Endodermal cell (in vitro differentiated cells): ENCODE measurements around the gene STUB1. TPM values are rescaled to one million over a fixed set of nuclear protein-coding genes. Genes with fewer than 3 reads are reported as not detected.

ENCODE experiments used
- DNase-seq: peaks from one replicate; pipeline ENCODE4 v3.0.0-alpha.2; 2017
- H3K27ac ChIP-seq: 2 replicates; pipeline ENCODE4 v1.5.1; 2013; ENCODE audit warnings: mild to moderate bottlenecking, low read depth, low read length, moderate library complexity
- H3K27me3 ChIP-seq: 2 replicates; pipeline ENCODE4 v1.6.1; 2013; ENCODE audit warnings: mild to moderate bottlenecking, low read length, moderate library complexity; ENCODE audit not compliant: insufficient read depth, control insufficient read depth, poor library complexity, severe bottlenecking
- H3K36me3 ChIP-seq: 2 replicates; pipeline ENCODE4 v1.7.0; 2013; ENCODE audit warnings: mild to moderate bottlenecking, low read length, moderate library complexity; ENCODE audit not compliant: control insufficient read depth, insufficient read depth
- H3K4me1 ChIP-seq: one replicate; pipeline ENCODE4 v1.7.0; 2013; ENCODE audit warnings: low read length; ENCODE audit not compliant: control insufficient read depth, insufficient read depth
- H3K4me3 ChIP-seq: 2 replicates; pipeline ENCODE4 v1.5.1; 2013; ENCODE audit warnings: mild to moderate bottlenecking, low read length, moderate library complexity
- H3K9ac ChIP-seq: 2 replicates; pipeline ENCODE4 v1.6.1; 2013; ENCODE audit warnings: mild to moderate bottlenecking, low read length, moderate library complexity; ENCODE audit not compliant: poor library complexity, severe bottlenecking; ENCODE audit errors: extremely low read depth
- H3K9me3 ChIP-seq: 2 replicates; pipeline ENCODE4 v1.6.1; 2013; ENCODE audit warnings: mild to moderate bottlenecking, low read length, moderate library complexity; ENCODE audit not compliant: control insufficient read depth
- H3K27ac Mint-ChIP-seq: 2 replicates; pipeline ENCODE4 v1.8.0; 2020; ENCODE audit warnings: mixed read lengths
- H3K27me3 Mint-ChIP-seq: 2 replicates; pipeline ENCODE4 v1.8.0; 2021; ENCODE audit warnings: mild to moderate bottlenecking, mixed read lengths; ENCODE audit not compliant: insufficient read depth
- H3K36me3 Mint-ChIP-seq: 2 replicates; pipeline ENCODE4 v1.8.0; 2020; ENCODE audit warnings: low read depth, mixed read lengths
- H3K4me1 Mint-ChIP-seq: 2 replicates; pipeline ENCODE4 v1.8.0; 2020; ENCODE audit warnings: mixed read lengths
- H3K4me3 Mint-ChIP-seq: 2 replicates; pipeline ENCODE4 v1.8.0; 2020; ENCODE audit warnings: mild to moderate bottlenecking, moderate library complexity, mixed read lengths
- H3K9me3 Mint-ChIP-seq: 2 replicates; pipeline ENCODE4 v1.8.0; 2020; ENCODE audit warnings: mild to moderate bottlenecking, mixed read lengths
- WGBS, 2 experiments: methylation state at CpG; one replicate each; pipeline versions ENCODE4 v1.1.5 to v1.1.7; 2013; ENCODE audit warnings: missing lambda C conversion rate in 2 of 2, mixed read lengths in 1 of 2; ENCODE audit not compliant: insufficient coverage in 1 of 2, insufficient read length in 1 of 2; 5-methylcytosine and 5-hydroxymethylcytosine counted together
- long read RNA-seq, 4 experiments: library from polyadenylated mRNA in 2 of 4; library from RNA in 1 of 4; library from capped mRNA in 1 of 4; stranded (forward) in 3 of 4; unstranded in 1 of 4; transcript quantifications; one replicate each; pipeline ENCODE4 v2.0.0, GENCODE V29; 2020 to 2021; ENCODE audit warnings: inconsistent platforms in 1 of 4
- polyA plus RNA-seq, 2 experiments: library from polyadenylated mRNA; stranded (reverse); fragments of 50-300 nt; gene quantifications; one replicate each; pipeline ENCODE4 v1.2.3, GENCODE V29; 2013
- total RNA-seq, 2 donors: library from RNA; stranded (reverse); fragmentation: NEBNext Ultra II Directional in 1 of 2; extraction: Animal tissue kit (Norgen Biotek cat#: 25700) in 1 of 2; gene quantifications; 2 replicates in 1 of 2; 3 replicates in 1 of 2; pipeline ENCODE4 v1.2.1, GENCODE V29; 2021
- TF ChIP-seq, protein P1 (sequence below): fragments of 200-600 bp; sonication (generic); conservative IDR thresholded peaks from 2 replicates; pipeline ENCODE4 v1.5.0; 2021; ENCODE audit warnings: antibody characterized with exemption, mild to moderate bottlenecking

Gene STUB1
- total RNA-seq: 100 to 1,000 TPM; 105 to 124 TPM
- polyA plus RNA-seq (2013, experiment 1 of 2): 68.0 TPM
- polyA plus RNA-seq (2013, experiment 2 of 2): 67.5 TPM
- long read RNA-seq, experiment 1, transcript STUB1-201 (7 exons, 1,472 nt): major isoform, 57 of 81 reads
- long read RNA-seq, experiment 1, partial matches to known transcripts: 15 of 81 reads
- long read RNA-seq, experiment 1, other reads (novel, unspliced or antisense): 7 of 81 reads
- long read RNA-seq, experiment 2, transcript STUB1-201 (7 exons, 1,472 nt): major isoform, 230 of 273 reads
- long read RNA-seq, experiment 2, partial matches to known transcripts: 9 of 273 reads
- long read RNA-seq, experiment 2, other reads (novel, unspliced or antisense): 27 of 273 reads
- long read RNA-seq, experiment 3, transcript STUB1-201 (7 exons, 1,472 nt): major isoform, 13 of 18 reads
- long read RNA-seq, experiment 3, partial matches to known transcripts: 2 of 18 reads
- long read RNA-seq, experiment 3, other reads (novel, unspliced or antisense): 3 of 18 reads
- long read RNA-seq, experiment 4, partial matches to known transcripts: 3 of 4 reads
- long read RNA-seq, experiment 4, other reads (novel, unspliced or antisense): 0 of 4 reads

DNA sequence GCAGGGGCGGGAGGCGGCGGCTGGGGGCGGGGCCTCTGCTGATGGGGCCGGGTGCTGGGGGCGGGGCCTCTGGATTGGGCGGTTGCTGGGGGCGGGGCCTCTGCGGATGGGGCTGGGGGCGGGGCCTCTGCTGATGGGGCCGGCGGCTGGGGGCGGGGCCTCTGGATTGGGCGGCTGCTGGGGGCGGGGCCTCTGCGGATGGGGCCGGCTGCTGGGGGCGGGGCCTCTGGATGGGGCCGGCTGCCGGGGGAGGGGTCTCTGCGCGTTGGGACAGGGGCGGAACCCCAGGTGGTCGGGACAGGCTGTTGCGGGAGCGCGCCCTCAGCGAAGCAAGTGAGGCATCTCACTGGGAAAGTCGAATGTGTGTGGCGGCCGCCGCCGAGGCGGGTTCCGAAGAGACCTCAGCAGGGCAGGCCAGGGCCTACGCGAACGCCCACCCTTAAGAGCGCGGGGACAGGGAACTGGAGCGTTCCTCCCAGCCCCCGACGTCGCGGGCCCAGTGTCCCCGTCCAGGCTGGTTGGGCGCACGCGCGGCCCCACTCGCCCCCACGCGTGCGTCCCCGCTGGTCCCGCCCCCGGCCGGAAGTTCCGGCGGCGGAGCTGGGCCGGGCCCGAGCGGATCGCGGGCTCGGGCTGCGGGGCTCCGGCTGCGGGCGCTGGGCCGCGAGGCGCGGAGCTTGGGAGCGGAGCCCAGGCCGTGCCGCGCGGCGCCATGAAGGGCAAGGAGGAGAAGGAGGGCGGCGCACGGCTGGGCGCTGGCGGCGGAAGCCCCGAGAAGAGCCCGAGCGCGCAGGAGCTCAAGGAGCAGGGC, at the start of gene STUB1:
STUB1 (plus strand) TSS at position 597 of the 811 bp plus-strand sequence; CDS start at position 713, 116 bp downstream.
- Mint-ChIP-seq H3K9me3 (no peaks in the 10 kb centered on the region), H3K36me3 (peaks cover 19% of the 10 kb centered on the region), H3K4me3 (peak within 1 kb of the TSS; percentile 73), H3K4me1 (peaks cover 19% of the 10 kb centered on the region), H3K27ac (peak within 1 kb of the TSS; percentile 91), H3K27me3 (no peaks in the 10 kb centered on the region)
- WGBS, 2 experiments: 0 to 1% methylated on average over 24 to 87 of the region's 91 CpGs
- Histone ChIP-seq H3K27me3 (no peaks in the 10 kb centered on the region), H3K4me3 (peak within 1 kb of the TSS; percentile 91), H3K9me3 (no peaks in the 10 kb centered on the region), H3K4me1 (peaks cover 18% of the 10 kb centered on the region), H3K9ac (peak within 1 kb of the TSS; percentile 76), H3K36me3 (peaks cover 24% of the 10 kb centered on the region), H3K27ac (peak within 1 kb of the TSS; percentile 70)
- DNase-seq: peak; percentile 99
- TF ChIP-seq, protein P1, sequence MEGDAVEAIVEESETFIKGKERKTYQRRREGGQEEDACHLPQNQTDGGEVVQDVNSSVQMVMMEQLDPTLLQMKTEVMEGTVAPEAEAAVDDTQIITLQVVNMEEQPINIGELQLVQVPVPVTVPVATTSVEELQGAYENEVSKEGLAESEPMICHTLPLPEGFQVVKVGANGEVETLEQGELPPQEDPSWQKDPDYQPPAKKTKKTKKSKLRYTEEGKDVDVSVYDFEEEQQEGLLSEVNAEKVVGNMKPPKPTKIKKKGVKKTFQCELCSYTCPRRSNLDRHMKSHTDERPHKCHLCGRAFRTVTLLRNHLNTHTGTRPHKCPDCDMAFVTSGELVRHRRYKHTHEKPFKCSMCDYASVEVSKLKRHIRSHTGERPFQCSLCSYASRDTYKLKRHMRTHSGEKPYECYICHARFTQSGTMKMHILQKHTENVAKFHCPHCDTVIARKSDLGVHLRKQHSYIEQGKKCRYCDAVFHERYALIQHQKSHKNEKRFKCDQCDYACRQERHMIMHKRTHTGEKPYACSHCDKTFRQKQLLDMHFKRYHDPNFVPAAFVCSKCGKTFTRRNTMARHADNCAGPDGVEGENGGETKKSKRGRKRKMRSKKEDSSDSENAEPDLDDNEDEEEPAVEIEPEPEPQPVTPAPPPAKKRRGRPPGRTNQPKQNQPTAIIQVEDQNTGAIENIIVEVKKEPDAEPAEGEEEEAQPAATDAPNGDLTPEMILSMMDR: no peak

DNA sequence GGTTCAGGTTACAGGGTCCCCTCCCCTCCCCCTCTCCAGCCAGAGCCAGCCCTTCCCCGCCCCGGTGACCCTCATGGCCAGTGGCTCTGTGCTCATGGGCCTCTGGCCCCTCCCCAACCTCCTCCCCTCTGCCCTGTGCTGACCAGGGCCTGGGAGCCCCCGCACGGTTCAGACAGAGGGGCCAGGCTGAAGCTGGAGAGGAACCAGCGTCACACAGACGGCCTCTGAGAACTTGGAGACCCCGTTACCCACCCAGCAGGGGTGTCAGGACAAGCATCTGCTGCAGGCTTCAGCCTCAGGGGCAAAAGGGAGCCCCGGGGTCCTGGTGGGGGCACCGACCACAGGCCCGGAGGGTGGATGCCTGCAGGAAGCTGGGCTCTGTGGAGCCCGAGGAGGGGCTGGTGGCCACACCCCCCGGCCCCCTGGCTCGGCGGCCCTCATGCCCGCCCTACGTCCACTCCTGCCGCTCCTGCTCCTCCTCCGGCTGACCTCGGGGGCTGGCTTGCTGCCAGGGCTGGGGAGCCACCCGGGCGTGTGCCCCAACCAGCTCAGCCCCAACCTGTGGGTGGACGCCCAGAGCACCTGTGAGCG, 49.3 kb upstream of the STUB1 start, which contains the start of gene WFIKKN1:
WFIKKN1 (plus strand) TSS at position 171 of the 591 bp plus-strand sequence; CDS start at position 440, 269 bp downstream.
- Histone ChIP-seq H3K27ac (peak within 1 kb of the TSS; percentile 95), H3K36me3 (no peaks in the 10 kb centered on the region), H3K4me1 (peaks cover 9% of the 10 kb centered on the region), H3K27me3 (no peaks in the 10 kb centered on the region), H3K9ac (no peak within 1 kb of the TSS), H3K4me3 (peak within 1 kb of the TSS; percentile 27), H3K9me3 (no peaks in the 10 kb centered on the region)
- Mint-ChIP-seq H3K36me3 (peaks cover 10% of the 10 kb centered on the region), H3K9me3 (no peaks in the 10 kb centered on the region), H3K27ac (no peak within 1 kb of the TSS), H3K27me3 (no peaks in the 10 kb centered on the region), H3K4me3 (peak within 1 kb of the TSS; percentile 39), H3K4me1 (no peaks in the 10 kb centered on the region)
- TF ChIP-seq, protein P1: no peak
- WGBS, 2 experiments: 26 to 33% methylated on average over 8 to 23 of the region's 23 CpGs
- DNase-seq: peak; percentile 87

DNA sequence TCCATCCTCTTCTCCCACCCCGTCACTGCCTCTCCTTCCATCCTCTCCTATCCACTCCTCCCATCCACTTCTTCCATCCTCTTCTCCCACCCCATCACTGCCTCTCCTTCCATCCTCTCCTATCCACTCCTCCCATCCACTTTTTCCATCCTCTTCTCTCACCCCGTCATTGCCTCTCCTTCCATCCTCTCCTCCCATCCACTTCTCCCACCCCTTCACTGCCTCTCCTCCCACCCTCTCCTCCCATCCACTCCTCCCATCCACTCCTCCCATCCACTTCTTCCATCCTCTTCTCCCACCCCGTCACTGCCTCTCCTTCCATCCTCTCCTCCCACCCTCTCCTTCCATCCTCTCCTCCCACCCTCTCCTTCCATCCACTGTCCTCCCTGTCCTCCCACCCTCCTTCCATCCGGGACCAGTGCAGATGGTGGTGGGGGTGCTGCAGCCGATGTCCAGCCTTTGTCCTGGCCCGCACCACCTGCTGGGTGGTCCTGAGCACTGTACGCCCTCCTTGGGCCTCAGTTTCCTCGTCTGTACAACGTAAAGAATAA, 48.3 kb upstream of the STUB1 start:
- no peak overlapping the region for H3K27ac ChIP-seq
- no peak for DNase-seq
- H3K27ac Mint-ChIP-seq: no peak overlapping the region
- TF ChIP-seq, protein P1: no peak
- no peaks in the 10 kb centered on the region for H3K9me3 Mint-ChIP-seq
- peaks cover 9% of the 10 kb centered on the region for H3K4me1 ChIP-seq
- H3K9ac ChIP-seq: no peak overlapping the region
- H3K4me1 Mint-ChIP-seq: no peaks in the 10 kb centered on the region
- H3K27me3 Mint-ChIP-seq: no peaks in the 10 kb centered on the region
- peaks cover 4% of the 10 kb centered on the region for H3K36me3 Mint-ChIP-seq
- no peaks in the 10 kb centered on the region for H3K27me3 ChIP-seq
- WGBS, 2 experiments: 76 to 84% methylated on average over 3 to 9 of the region's 9 CpGs
- no peaks in the 10 kb centered on the region for H3K36me3 ChIP-seq
- no peak overlapping the region for H3K4me3 ChIP-seq
- H3K9me3 ChIP-seq: no peaks in the 10 kb centered on the region
- H3K4me3 Mint-ChIP-seq: no peak overlapping the region
